NCI-H1092 (cell line): Measurements from ENCODE around the gene OR1F1.

ENCODE experiments used
- DNase-seq: peaks from one replicate; lab custom pipeline; 2025; lab: John Stamatoyannopoulos, UW

Gene OR1F1

GRCh38 chr16:3249020-3249419 is 61.0 kb downstream of the OR1F1 start:
- DNase-seq = no peak

GRCh38 chr16:3249451-3249850 is 61.4 kb downstream of the OR1F1 start:
- DNase-seq = no peak

GRCh38 chr16:3252967-3253366 is 65.0 kb downstream of the OR1F1 start:
- DNase-seq = no peak

GRCh38 chr16:3254309-3254708 is 66.3 kb downstream of the OR1F1 start:
- DNase-seq = no peak
